HEK293 (cell line): ENCODE data around the gene TET1.
A peak's percentile ranks its signal among the peaks of the same experiment; 100 is the strongest.

Experiments used
- CTCF ChIP-seq: fragments of 450-650 bp; formaldehyde crosslinking; IDR thresholded peaks from 2 replicates; pipeline ENCODE4 v1.5.1; 2016; ENCODE audit warnings: missing biosample characterization, missing genetic modification characterization
- KLF16 ChIP-seq: fragments of 450-650 bp; formaldehyde crosslinking; IDR thresholded peaks from 2 replicates; pipeline ENCODE4 v1.5.1; 2017; ENCODE audit warnings: missing biosample characterization, missing genetic modification characterization
- PRDM1 ChIP-seq: fragments of 450-650 bp; formaldehyde crosslinking; IDR thresholded peaks from 2 replicates; pipeline ENCODE4; 2016; ENCODE audit warnings: missing biosample characterization, missing genetic modification characterization
- WT1 ChIP-seq: fragments of 450-650 bp; formaldehyde crosslinking; IDR thresholded peaks from 2 replicates; pipeline ENCODE4 v1.5.1; 2016; ENCODE audit warnings: missing biosample characterization, missing genetic modification characterization
- YY1 ChIP-seq: fragments of 450-650 bp; formaldehyde crosslinking; IDR thresholded peaks from 2 replicates; pipeline ENCODE4 v1.5.1; 2018; ENCODE audit warnings: missing biosample characterization, missing genetic modification characterization
- YY2 ChIP-seq: fragments of 450-650 bp; formaldehyde crosslinking; IDR thresholded peaks from 2 replicates; pipeline ENCODE4 v1.5.1; 2016; ENCODE audit warnings: missing biosample characterization, missing genetic modification characterization
- ZNF449 ChIP-seq: fragments of 450-650 bp; formaldehyde crosslinking; IDR thresholded peaks from 2 replicates; pipeline ENCODE4 v1.5.1; 2017; ENCODE audit warnings: missing biosample characterization, mild to moderate bottlenecking, missing genetic modification characterization, moderate library complexity
- ZNF785 ChIP-seq: fragments of 450-650 bp; formaldehyde crosslinking; IDR thresholded peaks from 2 replicates; pipeline ENCODE4 v1.5.1; 2016; ENCODE audit warnings: missing biosample characterization, missing genetic modification characterization
- TF ChIP-seq, protein P1 (sequence below): fragments of 450-650 bp; formaldehyde crosslinking; IDR thresholded peaks from 2 replicates; pipeline ENCODE4 v1.5.1; 2017; ENCODE audit warnings: missing biosample characterization, missing genetic modification characterization
- TF ChIP-seq, protein P2 (sequence below): fragments of 450-650 bp; formaldehyde crosslinking; IDR thresholded peaks from 2 replicates; pipeline ENCODE4 v1.5.0; 2017; ENCODE audit warnings: missing biosample characterization, missing genetic modification characterization, borderline replicate concordance
- TF ChIP-seq, protein P3 (sequence below): fragments of 450-650 bp; formaldehyde crosslinking; IDR thresholded peaks from 2 replicates; pipeline ENCODE4 v1.5.1; 2016; ENCODE audit warnings: missing biosample characterization, missing genetic modification characterization

DNA sequence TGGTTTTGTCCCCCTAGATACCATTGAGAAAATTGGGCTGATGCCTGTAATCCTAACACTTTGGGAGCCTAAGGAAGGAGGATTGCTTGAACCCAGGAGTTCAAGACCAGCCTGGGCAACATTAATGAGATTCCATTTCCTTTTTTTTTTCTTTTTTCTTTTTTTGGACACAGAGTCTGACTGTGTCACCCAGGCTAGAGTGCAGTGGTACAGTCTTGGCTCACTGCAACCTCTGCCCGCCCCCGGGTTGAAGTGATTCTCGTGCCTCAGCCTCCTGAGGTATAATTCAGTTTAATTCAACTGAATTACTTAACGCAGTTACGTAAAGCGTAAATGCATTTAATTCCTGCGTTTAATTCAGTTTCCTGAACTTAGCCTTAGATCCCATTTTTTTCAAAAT is 174.2 kb downstream of the TET1 start:
- TF ChIP-seq CTCF = no peak
- TF ChIP-seq KLF16 (tag by site-specific recombination) = no peak
- TF ChIP-seq, protein P1, sequence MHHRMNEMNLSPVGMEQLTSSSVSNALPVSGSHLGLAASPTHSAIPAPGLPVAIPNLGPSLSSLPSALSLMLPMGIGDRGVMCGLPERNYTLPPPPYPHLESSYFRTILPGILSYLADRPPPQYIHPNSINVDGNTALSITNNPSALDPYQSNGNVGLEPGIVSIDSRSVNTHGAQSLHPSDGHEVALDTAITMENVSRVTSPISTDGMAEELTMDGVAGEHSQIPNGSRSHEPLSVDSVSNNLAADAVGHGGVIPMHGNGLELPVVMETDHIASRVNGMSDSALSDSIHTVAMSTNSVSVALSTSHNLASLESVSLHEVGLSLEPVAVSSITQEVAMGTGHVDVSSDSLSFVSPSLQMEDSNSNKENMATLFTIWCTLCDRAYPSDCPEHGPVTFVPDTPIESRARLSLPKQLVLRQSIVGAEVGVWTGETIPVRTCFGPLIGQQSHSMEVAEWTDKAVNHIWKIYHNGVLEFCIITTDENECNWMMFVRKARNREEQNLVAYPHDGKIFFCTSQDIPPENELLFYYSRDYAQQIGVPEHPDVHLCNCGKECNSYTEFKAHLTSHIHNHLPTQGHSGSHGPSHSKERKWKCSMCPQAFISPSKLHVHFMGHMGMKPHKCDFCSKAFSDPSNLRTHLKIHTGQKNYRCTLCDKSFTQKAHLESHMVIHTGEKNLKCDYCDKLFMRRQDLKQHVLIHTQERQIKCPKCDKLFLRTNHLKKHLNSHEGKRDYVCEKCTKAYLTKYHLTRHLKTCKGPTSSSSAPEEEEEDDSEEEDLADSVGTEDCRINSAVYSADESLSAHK (tag by site-specific recombination) = no peak
- TF ChIP-seq YY1 (tag by site-specific recombination) = no peak
- no peak for TF ChIP-seq PRDM1 (tag by site-specific recombination)
- no peak for TF ChIP-seq WT1 (tag by site-specific recombination)
- TF ChIP-seq, protein P2, sequence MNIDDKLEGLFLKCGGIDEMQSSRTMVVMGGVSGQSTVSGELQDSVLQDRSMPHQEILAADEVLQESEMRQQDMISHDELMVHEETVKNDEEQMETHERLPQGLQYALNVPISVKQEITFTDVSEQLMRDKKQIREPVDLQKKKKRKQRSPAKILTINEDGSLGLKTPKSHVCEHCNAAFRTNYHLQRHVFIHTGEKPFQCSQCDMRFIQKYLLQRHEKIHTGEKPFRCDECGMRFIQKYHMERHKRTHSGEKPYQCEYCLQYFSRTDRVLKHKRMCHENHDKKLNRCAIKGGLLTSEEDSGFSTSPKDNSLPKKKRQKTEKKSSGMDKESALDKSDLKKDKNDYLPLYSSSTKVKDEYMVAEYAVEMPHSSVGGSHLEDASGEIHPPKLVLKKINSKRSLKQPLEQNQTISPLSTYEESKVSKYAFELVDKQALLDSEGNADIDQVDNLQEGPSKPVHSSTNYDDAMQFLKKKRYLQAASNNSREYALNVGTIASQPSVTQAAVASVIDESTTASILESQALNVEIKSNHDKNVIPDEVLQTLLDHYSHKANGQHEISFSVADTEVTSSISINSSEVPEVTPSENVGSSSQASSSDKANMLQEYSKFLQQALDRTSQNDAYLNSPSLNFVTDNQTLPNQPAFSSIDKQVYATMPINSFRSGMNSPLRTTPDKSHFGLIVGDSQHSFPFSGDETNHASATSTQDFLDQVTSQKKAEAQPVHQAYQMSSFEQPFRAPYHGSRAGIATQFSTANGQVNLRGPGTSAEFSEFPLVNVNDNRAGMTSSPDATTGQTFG (tag by site-specific recombination) = no peak
- TF ChIP-seq ZNF449 = no peak
- TF ChIP-seq YY2 (tag by site-specific recombination) = no peak
- TF ChIP-seq, protein P3, sequence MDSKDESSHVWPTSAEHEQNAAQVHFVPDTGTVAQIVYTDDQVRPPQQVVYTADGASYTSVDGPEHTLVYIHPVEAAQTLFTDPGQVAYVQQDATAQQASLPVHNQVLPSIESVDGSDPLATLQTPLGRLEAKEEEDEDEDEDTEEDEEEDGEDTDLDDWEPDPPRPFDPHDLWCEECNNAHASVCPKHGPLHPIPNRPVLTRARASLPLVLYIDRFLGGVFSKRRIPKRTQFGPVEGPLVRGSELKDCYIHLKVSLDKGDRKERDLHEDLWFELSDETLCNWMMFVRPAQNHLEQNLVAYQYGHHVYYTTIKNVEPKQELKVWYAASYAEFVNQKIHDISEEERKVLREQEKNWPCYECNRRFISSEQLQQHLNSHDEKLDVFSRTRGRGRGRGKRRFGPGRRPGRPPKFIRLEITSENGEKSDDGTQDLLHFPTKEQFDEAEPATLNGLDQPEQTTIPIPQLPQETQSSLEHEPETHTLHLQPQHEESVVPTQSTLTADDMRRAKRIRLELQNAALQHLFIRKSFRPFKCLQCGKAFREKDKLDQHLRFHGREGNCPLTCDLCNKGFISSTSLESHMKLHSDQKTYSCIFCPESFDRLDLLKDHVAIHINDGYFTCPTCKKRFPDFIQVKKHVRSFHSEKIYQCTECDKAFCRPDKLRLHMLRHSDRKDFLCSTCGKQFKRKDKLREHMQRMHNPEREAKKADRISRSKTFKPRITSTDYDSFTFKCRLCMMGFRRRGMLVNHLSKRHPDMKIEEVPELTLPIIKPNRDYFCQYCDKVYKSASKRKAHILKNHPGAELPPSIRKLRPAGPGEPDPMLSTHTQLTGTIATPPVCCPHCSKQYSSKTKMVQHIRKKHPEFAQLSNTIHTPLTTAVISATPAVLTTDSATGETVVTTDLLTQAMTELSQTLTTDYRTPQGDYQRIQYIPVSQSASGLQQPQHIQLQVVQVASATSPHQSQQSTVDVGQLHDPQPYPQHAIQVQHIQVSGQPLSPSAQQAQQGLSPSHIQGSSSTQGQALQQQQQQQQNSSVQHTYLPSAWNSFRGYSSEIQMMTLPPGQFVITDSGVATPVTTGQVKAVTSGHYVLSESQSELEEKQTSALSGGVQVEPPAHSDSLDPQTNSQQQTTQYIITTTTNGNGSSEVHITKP (tag by site-specific recombination) = peak; percentile 84
- no peak for TF ChIP-seq ZNF785
